Measurements from ENCODE around the gene IGFBP7. TPM values are rescaled to one million over a fixed set of nuclear protein-coding genes. Genes with fewer than 3 reads are reported as not detected.

IGFBP7 gene, protein sequence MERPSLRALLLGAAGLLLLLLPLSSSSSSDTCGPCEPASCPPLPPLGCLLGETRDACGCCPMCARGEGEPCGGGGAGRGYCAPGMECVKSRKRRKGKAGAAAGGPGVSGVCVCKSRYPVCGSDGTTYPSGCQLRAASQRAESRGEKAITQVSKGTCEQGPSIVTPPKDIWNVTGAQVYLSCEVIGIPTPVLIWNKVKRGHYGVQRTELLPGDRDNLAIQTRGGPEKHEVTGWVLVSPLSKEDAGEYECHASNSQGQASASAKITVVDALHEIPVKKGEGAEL
- 100 to 1,000 TPM in 1 of 2 donors, 10 to 100 TPM in 1; 67.9 to 351 TPM for total RNA-seq
- polyA plus RNA-seq (ENCODE audit: insufficient read length in 2 of 2): 100 to 1,000 TPM; 123 to 130 TPM
- long read RNA-seq, donor 1, transcript IGFBP7-201 (5 exons, 1,427 nt): major isoform, 112 of 167 reads
- long read RNA-seq, donor 1, partial matches to known transcripts: 47 of 167 reads
- long read RNA-seq, donor 1, other reads (novel, unspliced or antisense): 5 of 167 reads
- long read RNA-seq, donor 2, transcript IGFBP7-201 (5 exons, 1,427 nt): major isoform, 57 of 78 reads
- long read RNA-seq, donor 2, partial matches to known transcripts: 19 of 78 reads
- long read RNA-seq, donor 2, other reads (novel, unspliced or antisense): 0 of 78 reads
- long read RNA-seq, donor 3, transcript IGFBP7-201 (5 exons, 1,427 nt): major isoform, 63 of 95 reads
- long read RNA-seq, donor 3, partial matches to known transcripts: 32 of 95 reads
- long read RNA-seq, donor 3, other reads (novel, unspliced or antisense): 0 of 95 reads
- long read RNA-seq, donor 4, transcript IGFBP7-201 (5 exons, 1,427 nt): major isoform, 373 of 774 reads
- long read RNA-seq, donor 4, transcript IGFBP7-203 (4 exons, 1,251 nt): minor isoform, 10 of 774 reads
- long read RNA-seq, donor 4, partial matches to known transcripts: 360 of 774 reads
- long read RNA-seq, donor 4, other reads (novel, unspliced or antisense): 31 of 774 reads

DNA sequence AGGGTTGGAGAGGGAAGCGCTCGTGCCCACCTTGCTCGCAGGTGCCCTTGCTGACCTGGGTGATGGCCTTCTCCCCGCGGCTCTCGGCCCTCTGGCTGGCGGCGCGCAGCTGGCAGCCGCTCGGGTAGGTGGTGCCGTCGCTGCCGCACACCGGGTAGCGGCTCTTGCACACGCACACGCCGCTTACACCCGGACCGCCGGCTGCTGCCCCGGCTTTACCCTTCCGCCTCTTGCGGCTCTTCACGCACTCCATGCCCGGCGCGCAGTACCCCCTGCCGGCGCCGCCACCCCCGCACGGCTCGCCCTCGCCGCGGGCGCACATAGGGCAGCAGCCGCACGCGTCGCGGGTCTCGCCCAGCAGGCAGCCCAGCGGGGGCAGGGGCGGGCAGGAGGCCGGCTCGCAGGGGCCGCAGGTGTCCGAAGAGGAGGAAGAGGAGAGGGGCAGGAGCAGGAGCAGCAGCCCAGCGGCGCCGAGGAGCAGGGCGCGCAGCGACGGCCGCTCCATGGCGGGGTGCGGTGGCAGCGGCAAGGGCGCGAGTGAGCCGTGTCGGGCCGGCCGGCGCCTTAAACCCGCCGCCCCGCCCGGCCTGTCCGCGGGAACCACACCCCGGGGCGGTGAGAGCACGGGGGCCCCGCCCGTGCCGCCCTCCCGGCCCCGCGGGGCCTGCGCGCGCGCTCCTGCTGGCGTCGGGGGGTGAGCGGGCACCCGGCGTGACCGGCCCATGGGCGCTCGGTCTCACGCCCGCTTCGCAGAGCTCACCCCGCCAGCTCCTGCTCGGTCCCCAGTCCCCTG, at the start of gene IGFBP7:
IGFBP7 (minus strand) TSS at position 539 of the 793 bp plus-strand sequence; CDS start at position 505, 34 bp downstream.
- Histone ChIP-seq H3K27me3 (ENCODE audit: control insufficient read depth, insufficient read depth, low read length) (peaks cover 10% of the 10 kb centered on the region), H3K36me3 (ENCODE audit: control insufficient read depth, insufficient read depth, low read length) (no peaks in the 10 kb centered on the region), H3K4me1 (ENCODE audit: control insufficient read depth, insufficient read depth, low read length) (peaks cover 16% of the 10 kb centered on the region), H3K9me3 (ENCODE audit: control insufficient read depth, insufficient read depth, low read length) (no peaks in the 10 kb centered on the region), H3K27ac (ENCODE audit: low read depth, low read length) (peak within 1 kb of the TSS; percentile 89), H3K4me3 (ENCODE audit: low read depth, low read length) (peak within 1 kb of the TSS; percentile 46)
- under 1% methylated on average over 101 of the region's 101 CpGs for WGBS (ENCODE audit: insufficient coverage)
- peak in 2 of 6 donors; percentile 44 to 51 for DNase-seq (ENCODE audit: low read depth in 4 of 6, low spot score in 6 of 6)

DNA sequence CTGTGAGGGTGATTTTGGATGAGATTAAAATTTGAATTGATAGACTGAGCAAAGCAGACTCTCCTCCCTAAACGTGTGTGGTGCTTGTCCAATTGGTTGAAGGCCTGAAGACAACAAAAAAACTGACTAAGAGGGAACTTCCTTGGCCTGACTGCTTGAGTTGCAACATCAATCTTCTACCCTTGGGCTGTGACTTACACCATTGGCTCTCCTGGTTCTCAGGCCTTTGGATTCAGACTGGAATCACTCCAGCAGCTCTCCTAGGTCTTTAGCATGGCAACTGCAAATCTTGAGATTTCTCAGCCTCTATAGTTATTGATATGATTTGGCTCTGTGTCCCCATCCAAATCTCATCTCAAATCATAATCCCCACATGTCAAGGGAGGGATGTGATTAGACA, 49.7 kb upstream of the IGFBP7 start:
- H3K27ac ChIP-seq (ENCODE audit: low read depth, low read length): no peak overlapping the region
- peaks cover 2% of the 10 kb centered on the region for H3K9me3 ChIP-seq (ENCODE audit: control insufficient read depth, insufficient read depth, low read length)
- no peak overlapping the region for H3K4me3 ChIP-seq (ENCODE audit: low read depth, low read length)
- peaks cover 26% of the 10 kb centered on the region for H3K4me1 ChIP-seq (ENCODE audit: control insufficient read depth, insufficient read depth, low read length)
- DNase-seq (ENCODE audit: low read depth in 4 of 6, low spot score in 6 of 6): no peak
- WGBS (ENCODE audit: insufficient coverage): 80% methylated on average over 1 of the region's 1 CpG
- H3K36me3 ChIP-seq (ENCODE audit: control insufficient read depth, insufficient read depth, low read length): no peaks in the 10 kb centered on the region
- H3K27me3 ChIP-seq (ENCODE audit: control insufficient read depth, insufficient read depth, low read length): peaks cover 2% of the 10 kb centered on the region

DNA sequence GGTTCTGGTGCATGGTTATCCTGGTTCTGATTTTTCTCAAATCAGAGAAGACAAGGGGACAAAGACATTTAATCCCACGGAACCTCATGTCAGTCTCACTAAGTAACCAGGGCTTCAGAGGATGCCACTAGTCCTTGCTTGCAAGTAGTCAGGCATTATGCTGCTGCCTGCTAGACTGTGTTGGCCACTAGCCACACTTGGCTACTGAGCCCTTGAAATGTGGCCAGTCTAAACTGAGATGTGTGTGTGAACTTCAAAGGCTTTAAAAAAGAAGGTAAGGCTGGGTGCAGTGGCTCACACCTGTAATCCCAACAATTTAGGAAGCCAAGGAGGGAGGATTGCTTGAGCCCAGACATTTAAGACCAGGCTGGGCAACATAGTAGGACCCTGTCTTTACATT, 48.6 kb upstream of the IGFBP7 start:
- H3K9me3 ChIP-seq (ENCODE audit: control insufficient read depth, insufficient read depth, low read length): peaks cover 2% of the 10 kb centered on the region
- no peak overlapping the region for H3K27ac ChIP-seq (ENCODE audit: low read depth, low read length)

GRCh38 chr4:57158221-57158620, 48.0 kb upstream of the IGFBP7 start:
- DNase-seq (ENCODE audit: low read depth in 4 of 6, low spot score in 6 of 6): no peak
- H3K27ac ChIP-seq (ENCODE audit: low read depth, low read length): no peak overlapping the region

More for the DNA sequence above, 48.6 kb upstream of the IGFBP7 start:
- no peaks in the 10 kb centered on the region for H3K27me3 ChIP-seq (ENCODE audit: control insufficient read depth, insufficient read depth, low read length)
- peaks cover 18% of the 10 kb centered on the region for H3K4me1 ChIP-seq (ENCODE audit: control insufficient read depth, insufficient read depth, low read length)
- peak in 1 of 6 donors; percentile 24 for DNase-seq (ENCODE audit: low read depth in 4 of 6, low spot score in 6 of 6)
- H3K4me3 ChIP-seq (ENCODE audit: low read depth, low read length): no peak overlapping the region
- no peaks in the 10 kb centered on the region for H3K36me3 ChIP-seq (ENCODE audit: control insufficient read depth, insufficient read depth, low read length)
- 100% methylated on average over 1 of the region's 1 CpG for WGBS (ENCODE audit: insufficient coverage)

DNA sequence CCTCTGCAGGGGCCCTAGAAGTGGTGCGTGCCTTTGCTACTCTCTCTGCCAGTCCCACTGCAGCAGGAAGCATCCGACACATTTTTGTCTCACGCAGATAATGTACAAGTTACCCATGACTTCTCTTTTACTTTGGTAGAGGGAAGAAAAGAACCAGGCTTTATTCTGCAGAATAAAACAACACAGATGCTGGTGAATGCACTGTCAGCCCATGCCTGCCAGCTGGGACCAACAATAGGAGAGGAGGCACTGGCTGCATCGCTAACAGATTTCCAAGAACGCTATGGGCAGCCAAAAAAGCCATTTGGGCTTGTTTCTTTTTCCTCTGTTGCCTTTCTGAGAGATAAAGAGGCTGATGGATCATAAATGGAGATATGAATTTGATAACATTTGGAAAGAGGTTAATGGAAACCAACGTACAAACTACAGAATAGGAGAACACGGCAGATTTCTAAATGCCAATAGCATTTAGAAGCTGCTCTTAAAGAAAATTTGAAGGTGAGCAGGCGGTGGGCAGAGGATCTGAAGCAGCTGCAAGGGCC, 47.5 kb upstream of the IGFBP7 start:
- Histone ChIP-seq H3K4me3 (ENCODE audit: low read depth, low read length) (no peak overlapping the region), H3K9me3 (ENCODE audit: control insufficient read depth, insufficient read depth, low read length) (peaks cover 2% of the 10 kb centered on the region), H3K36me3 (ENCODE audit: control insufficient read depth, insufficient read depth, low read length) (no peaks in the 10 kb centered on the region), H3K4me1 (ENCODE audit: control insufficient read depth, insufficient read depth, low read length) (peaks cover 13% of the 10 kb centered on the region), H3K27me3 (ENCODE audit: control insufficient read depth, insufficient read depth, low read length) (no peaks in the 10 kb centered on the region), H3K27ac (ENCODE audit: low read depth, low read length) (no peak overlapping the region)
- 51% methylated on average over 6 of the region's 8 CpGs for WGBS (ENCODE audit: insufficient coverage)
- peak in 2 of 6 donors; percentile 69 to 76 for DNase-seq (ENCODE audit: low read depth in 4 of 6, low spot score in 6 of 6)

More at GRCh38 chr4:57158221-57158620, 48.0 kb upstream of the IGFBP7 start:
- 58% methylated on average over 2 of the region's 2 CpGs for WGBS (ENCODE audit: insufficient coverage)
- peaks cover 13% of the 10 kb centered on the region for H3K4me1 ChIP-seq (ENCODE audit: control insufficient read depth, insufficient read depth, low read length)
- peaks cover 2% of the 10 kb centered on the region for H3K9me3 ChIP-seq (ENCODE audit: control insufficient read depth, insufficient read depth, low read length)
- H3K36me3 ChIP-seq (ENCODE audit: control insufficient read depth, insufficient read depth, low read length): no peaks in the 10 kb centered on the region
- H3K27me3 ChIP-seq (ENCODE audit: control insufficient read depth, insufficient read depth, low read length): no peaks in the 10 kb centered on the region
- H3K4me3 ChIP-seq (ENCODE audit: low read depth, low read length): no peak overlapping the region

DNA sequence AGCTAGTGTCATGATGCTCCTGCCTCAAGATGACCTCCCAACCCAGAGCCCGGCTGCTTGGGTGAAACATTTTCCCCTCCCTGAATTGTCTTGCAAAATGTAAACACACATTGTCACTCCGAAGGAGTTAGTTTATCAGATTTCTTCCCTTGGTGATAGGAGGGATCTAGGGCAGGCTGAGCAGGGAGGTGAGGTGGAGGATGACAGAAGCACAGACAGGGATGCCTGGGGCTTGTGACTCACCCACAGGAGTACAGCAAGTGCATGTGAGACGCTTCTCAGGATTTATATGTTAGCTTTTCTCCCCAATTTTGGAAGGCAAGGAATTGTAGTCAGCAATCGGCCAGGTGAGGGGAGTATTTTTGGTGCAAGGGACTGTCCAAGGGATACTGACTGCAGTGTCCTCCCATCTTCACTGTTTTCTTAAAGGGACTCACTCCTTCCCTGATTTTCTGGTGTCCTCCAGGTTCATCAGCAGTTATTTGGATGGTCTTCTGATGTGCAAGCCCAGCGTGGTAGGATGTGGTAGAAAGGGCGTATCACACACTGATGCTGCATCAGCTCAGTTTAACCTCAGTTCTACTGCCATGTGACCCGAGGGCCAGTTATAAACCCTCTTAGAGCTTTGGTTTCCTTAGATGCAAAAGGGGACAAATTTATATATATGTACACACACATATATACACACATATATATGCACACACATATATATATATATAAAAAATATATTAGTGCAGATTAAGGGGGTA, 46.2 kb upstream of the IGFBP7 start:
- H3K36me3 ChIP-seq (ENCODE audit: control insufficient read depth, insufficient read depth, low read length): no peaks in the 10 kb centered on the region
- no peaks in the 10 kb centered on the region for H3K27me3 ChIP-seq (ENCODE audit: control insufficient read depth, insufficient read depth, low read length)
- peaks cover 2% of the 10 kb centered on the region for H3K9me3 ChIP-seq (ENCODE audit: control insufficient read depth, insufficient read depth, low read length)
- no peak overlapping the region for H3K27ac ChIP-seq (ENCODE audit: low read depth, low read length)
- no peak overlapping the region for H3K4me3 ChIP-seq (ENCODE audit: low read depth, low read length)
- DNase-seq (ENCODE audit: low read depth in 4 of 6, low spot score in 6 of 6): no peak
- 84% methylated on average over 2 of the region's 7 CpGs for WGBS (ENCODE audit: insufficient coverage)
- H3K4me1 ChIP-seq (ENCODE audit: control insufficient read depth, insufficient read depth, low read length): peaks cover 13% of the 10 kb centered on the region

- Histone ChIP-seq H3K36me3 (ENCODE audit: control insufficient read depth, insufficient read depth, low read length) (no peaks in the 10 kb centered on the region), H3K9me3 (ENCODE audit: control insufficient read depth, insufficient read depth, low read length) (peaks cover 2% of the 10 kb centered on the region), H3K27me3 (ENCODE audit: control insufficient read depth, insufficient read depth, low read length) (no peaks in the 10 kb centered on the region), H3K27ac (ENCODE audit: low read depth, low read length) (no peak overlapping the region), H3K4me1 (ENCODE audit: control insufficient read depth, insufficient read depth, low read length) (peaks cover 13% of the 10 kb centered on the region), H3K4me3 (ENCODE audit: low read depth, low read length) (no peak overlapping the region)
- WGBS (ENCODE audit: insufficient coverage): 100% methylated on average over 1 of the region's 3 CpGs
- no peak for DNase-seq (ENCODE audit: low read depth in 4 of 6, low spot score in 6 of 6)
These were observed 44.7 kb upstream of the IGFBP7 start for GRCh38 chr4:57154926-57155325.

GRCh38 chr4:57154191-57154590, 44.0 kb upstream of the IGFBP7 start:
- H3K4me1 ChIP-seq (ENCODE audit: control insufficient read depth, insufficient read depth, low read length): peaks cover 13% of the 10 kb centered on the region
- no peaks in the 10 kb centered on the region for H3K27me3 ChIP-seq (ENCODE audit: control insufficient read depth, insufficient read depth, low read length)
- DNase-seq (ENCODE audit: low read depth in 4 of 6, low spot score in 6 of 6): no peak
- H3K36me3 ChIP-seq (ENCODE audit: control insufficient read depth, insufficient read depth, low read length): no peaks in the 10 kb centered on the region
- peaks cover 2% of the 10 kb centered on the region for H3K9me3 ChIP-seq (ENCODE audit: control insufficient read depth, insufficient read depth, low read length)
- H3K27ac ChIP-seq (ENCODE audit: low read depth, low read length): no peak overlapping the region
- no CpG with 5 or more reads among the region's 4 CpGs for WGBS (ENCODE audit: insufficient coverage)
- H3K4me3 ChIP-seq (ENCODE audit: low read depth, low read length): no peak overlapping the region

Data from spinal cord (tissue), 10 donors.